ENCODE data around the gene EIF5A2.
"Not testable (repeated sequence)": the region's sequence is repeated elsewhere in the genome, so short reads cannot be mapped to it uniquely, and the experiment has no call there.

Gene EIF5A2

GRCh38 chr3:170896333-170896732, 12.1 kb downstream of the EIF5A2 start:
- DNase-seq: not testable (repeated sequence)

GRCh38 chr3:170893895-170894294, 14.5 kb downstream of the EIF5A2 start:
- DNase-seq: no peak

DNA sequence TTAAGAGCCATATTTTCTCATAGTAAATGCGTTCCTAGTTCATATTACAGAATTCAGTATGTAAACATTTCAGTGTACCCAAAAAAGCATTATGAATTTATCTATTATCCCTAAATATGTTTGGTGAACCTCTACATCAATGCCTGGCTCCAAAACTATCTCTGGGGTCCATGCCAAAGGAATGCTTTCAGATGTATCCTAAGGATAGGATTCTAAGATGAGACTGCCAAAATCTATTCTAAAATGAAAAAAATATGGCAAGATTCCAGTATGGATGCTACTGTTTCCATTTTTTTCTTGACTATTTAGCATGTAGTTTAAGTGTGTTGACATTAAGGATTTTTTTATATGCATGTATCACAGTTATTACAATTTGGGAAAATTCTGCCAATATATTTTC, 18.8 kb downstream of the EIF5A2 start:
- peak; percentile 48 for DNase-seq

DNA sequence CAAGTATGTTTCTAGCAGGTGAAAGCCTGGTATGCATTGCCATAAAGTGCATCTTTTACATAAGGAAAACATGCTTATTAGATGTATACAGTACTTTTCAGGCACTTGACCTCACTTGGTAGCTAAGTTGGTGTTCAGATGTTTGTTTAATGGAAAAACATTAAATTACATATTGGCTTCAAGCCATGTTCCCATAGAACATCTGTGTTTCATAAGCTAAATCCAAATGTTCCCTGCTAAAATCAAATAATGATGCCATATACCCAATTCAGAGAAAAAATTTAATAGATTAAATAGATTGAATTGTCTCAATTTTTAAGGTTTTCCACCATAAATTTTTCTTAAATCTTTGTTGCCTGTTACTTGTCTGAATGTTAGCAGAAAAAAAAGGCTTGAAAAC, 19.3 kb downstream of the EIF5A2 start:
- DNase-seq: peak; percentile 25

- not testable (repeated sequence) for DNase-seq
These were observed 24.1 kb downstream of the EIF5A2 start for GRCh38 chr3:170884109-170884930.

DNA sequence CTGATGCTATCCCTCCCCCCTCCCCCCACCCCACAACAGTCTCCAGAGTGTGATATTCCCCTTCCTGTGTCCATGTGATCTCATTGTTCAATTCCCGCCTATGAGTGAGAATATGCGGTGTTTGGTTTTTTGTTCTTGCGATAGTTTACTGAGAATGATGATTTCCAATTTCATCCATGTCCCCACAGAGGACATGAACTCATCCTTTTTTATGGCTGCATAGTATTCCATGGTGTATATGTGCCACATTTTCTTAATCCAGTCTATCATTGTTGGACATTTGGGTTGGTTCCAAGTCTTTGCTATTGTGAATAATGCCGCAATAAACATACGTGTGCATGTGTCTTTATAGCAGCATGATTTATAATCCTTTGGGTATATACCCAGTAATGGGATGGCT, 29.7 kb downstream of the EIF5A2 start:
- DNase-seq: not testable (repeated sequence)

GRCh38 chr3:170877311-170877710, 31.1 kb downstream of the EIF5A2 start:
- DNase-seq: not testable (repeated sequence)

GRCh38 chr3:170876537-170876936, 31.9 kb downstream of the EIF5A2 start:
- no peak for DNase-seq

DNA sequence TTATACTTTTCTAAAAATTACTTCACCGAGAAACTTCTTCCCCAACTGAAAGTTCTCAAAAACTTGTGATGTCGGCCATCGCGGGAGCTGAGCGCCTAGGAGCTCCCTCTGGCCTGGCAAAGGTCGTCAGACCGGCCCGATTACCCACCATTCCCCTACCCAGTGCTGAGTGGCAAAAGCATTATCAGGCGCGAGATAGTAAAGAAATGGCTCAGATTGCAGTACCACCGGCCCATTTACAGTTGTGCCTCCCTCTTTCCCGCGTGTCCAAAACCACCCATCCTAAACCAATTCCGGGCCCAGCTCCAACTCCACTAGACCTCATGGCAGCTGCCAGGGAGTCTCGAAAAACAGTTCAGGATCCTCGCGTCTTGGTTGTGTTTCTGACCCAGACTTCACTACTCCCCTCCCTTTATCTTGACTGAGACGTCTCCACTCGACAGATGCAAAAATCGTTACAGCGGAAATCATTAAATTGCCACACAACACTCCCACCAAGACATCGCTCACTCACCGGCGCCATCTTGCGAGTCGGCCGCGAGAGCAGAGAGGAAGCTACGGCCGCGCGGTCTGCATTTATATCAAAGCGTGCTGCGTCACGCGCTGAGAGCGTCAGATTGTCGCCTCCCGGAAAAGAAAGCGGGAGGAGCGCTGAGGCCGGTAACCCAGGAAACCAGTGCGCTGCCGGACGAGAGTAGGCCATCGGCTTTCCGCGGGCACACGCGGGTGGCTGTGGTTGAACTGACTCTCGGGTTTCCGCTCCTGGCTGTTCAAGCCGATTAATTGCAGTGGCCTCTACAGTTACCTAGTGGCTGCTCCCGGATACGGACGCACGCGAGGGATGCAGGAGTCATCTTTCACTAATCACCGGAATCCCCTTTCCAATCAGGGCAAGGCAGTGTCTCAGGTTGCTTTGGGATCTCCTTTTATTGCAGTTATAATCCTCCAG, 38.5 kb downstream of the EIF5A2 start, which contains the start of gene RPL22L1:
Gene RPL22L1, minus strand, starts transcription at position 551 of the 949 bp plus-strand sequence. Its CDS starts 28 bp downstream, at position 523.
- peak; percentile 98 for DNase-seq

DNA sequence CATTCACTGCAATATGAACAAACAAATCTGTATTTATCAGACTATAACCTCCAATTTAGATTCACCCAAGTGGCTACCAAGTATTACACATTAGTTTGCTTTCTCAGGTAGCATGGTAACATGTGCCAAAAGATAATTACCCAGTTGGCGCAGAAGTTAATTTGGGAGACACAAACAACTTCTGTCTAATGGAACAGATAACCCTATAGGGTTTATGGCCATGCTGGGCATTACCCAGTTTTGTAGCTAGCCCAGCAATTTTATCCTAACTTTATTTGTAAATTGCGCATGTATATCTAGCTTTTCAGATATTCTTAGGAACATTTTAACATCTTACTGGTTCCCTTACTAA, 39.2 kb downstream of the EIF5A2 start:
- DNase-seq: no peak

DNA sequence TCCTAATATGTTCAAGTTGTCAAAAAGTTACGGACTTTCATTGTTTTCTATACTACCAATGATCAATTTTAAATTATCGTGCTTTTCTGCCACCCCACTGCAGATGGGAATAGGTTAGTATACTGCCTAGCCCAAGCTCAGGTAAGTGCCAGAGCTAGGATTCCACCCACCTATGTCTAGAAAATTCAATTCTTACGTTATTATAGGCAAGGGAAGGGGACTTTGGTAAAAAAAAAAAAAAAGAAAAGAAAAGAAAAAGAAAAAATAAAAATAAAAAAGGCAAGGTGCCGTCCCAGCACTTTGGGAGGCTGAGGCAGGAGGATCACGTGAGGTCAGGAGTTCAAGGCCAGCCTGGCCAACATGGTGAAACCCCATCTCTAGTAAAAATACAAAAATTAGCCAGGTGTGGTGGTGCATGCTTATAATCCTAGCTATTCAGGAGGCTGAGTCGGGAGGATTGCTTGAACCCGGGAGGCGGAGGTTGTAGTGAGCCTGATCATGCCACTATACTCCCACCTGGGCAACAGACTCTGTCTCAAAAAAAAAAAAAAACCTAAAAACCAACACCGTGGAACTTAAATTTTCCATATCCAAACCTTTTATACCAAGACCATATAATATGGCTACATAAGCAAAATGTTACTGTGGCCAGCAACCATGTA, 39.7 kb downstream of the EIF5A2 start:
- DNase-seq: no peak

GRCh38 chr3:170867143-170867937, 41.1 kb downstream of the EIF5A2 start:
- no peak for DNase-seq

DNA sequence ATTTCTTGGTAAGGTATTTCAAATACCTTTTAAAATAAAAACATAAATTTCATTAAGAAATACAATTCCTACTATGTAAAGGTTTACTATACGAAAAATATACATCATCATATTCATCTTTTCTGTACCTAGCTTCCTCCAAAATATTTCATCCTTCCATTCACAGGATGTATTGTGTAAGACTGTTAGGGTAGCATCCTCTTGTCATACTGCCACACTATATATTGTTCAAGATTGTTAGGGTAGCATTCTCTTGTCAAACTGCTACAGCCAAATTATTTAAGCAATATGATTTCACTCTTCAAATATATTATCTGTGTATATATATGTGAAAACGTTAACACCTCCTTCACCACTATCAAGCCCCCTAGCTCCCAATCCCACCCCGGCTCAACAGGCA, 41.9 kb downstream of the EIF5A2 start:
- no peak for DNase-seq

DNA sequence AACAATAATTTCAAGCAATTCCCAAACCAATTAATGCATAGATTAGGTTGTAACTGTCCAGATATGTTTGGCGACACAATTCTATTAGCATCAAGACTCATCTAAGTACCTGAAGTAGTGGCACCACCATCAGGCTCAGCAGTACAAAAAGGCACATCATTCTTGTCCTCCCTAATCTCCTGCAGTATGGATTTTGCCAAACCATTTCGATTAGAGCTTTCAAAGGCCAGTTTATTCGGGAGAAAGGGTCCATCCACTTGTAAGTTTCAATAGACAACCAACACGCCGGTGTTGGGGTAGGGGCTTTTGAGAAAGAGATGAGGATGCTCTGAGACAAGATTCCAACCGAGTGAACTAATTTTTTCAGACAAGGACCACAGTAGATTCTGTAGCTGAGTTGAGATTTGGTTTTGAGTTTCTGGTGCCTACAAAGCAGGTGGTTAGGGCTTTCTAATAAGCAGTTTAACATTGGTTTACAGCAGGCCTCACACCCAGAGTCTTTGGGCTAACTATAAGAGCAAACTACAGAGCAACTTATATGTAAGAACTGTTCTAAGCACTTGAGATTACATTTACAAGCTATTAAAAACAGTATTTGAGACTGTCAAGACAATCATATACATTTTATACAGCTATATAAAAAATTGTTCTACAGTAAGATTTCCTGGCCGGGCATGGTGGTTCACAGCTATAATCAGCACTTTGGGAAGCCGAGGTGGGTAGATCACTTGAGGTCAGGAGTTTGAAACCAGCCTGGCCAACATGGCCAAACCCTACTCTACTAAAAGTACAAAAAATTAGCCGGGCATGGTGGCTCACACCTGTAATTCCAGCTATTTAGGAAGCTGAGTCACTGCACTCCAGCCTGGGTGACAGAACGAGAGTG, 43.0 kb downstream of the EIF5A2 start:
- no peak for DNase-seq

- peak; percentile 8 for DNase-seq
These were observed 43.8 kb downstream of the EIF5A2 start for GRCh38 chr3:170864525-170865208.

DNA sequence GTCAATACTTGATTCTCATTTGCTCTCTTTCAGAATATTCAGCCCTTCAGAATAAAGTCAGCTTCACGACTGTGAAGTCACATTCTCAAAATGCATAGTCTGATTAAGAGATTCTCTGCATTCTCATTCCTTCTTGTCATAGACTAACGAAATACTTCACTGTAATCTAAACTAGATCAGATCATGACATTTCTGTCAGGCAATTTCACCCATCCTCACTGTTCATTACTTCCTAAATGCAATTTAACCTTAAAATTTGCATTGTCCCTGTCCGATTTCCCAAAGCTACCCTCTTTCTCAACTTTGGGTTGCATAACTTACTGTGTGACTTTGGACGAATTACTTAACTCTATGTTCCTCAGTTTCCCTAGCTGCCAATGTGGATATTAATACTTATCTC, 44.6 kb downstream of the EIF5A2 start:
- DNase-seq: no peak

DNA sequence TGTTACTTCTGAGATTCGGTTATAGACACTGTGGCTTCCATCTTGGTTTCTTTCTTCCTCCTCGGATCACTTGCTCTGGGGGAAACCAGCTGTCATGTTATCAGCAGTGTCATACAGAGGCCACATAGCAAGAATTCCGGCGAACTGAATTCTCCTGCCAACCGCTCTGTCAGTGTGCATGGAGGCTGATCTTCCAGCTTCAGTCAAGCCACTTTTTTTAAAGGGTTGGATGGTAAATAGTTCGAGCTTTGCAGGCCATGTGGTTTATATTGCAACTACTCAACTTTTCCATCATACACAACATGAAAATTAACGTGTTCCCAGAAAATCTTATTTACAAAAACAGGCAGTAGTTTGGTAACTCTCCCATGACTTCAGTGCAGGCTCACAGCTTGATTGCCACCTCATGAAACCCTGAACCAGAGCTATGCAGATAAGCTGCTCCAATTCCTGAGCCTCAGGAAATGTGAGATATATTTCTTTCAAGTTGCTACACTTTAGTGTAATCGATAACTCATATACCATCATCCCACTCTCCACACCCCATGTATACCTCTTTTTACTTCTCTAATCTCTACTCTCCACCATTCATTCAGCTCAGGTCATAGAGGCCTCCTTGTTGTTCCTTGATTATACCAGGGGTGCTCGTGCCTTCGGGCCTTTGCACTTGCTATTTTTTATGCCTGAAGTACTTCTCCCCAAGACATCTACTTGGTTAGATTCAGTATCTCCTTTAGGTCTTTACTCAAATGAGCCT, 45.6 kb downstream of the EIF5A2 start:
- peak; percentile 33 for DNase-seq

DNA sequence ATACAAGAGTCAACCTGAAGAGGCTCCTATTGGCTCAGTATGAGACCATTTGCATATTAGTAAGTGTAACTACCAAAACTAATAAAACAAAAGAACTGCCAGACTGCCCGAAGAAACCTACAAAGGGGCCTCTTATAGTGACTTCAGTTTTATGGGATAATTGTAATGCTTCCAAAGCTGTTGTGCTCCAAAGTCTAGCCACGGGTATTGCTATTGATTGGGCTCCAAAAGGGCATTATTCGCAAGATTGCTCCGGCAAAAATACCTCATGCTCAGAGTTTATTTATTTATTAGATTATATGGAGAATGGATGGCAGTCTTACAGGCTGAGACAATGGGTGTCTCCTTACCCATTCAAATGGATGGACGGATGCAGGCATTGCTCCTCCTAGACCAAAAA, 49.8 kb downstream of the EIF5A2 start:
- no peak for DNase-seq

GRCh38 chr3:170852324-170852723, 56.1 kb downstream of the EIF5A2 start:
- DNase-seq: no peak
